Fibroblast of skin of left quadriceps (primary cell): ENCODE measurements around the gene IFT74.
A peak's percentile ranks its signal among the peaks of the same experiment; 100 is the strongest.

Source experiments
- DNase-seq, 2 experiments: peaks; one replicate each; pipeline ENCODE4 v3.0.0-alpha.2; 2013; ENCODE audit warnings: low read depth in 2 of 2

The IFT74 gene

GRCh38 chr9:26955921-26956859, at the start of gene IFT74:
IFT74 (plus strand) TSS chr9:26956412; CDS start chr9:26961968, 5,556 bp downstream.
- DNase-seq: peak; percentile 97

GRCh38 chr9:26913138-26913668, 43.0 kb upstream of the IFT74 start:
- no peak for DNase-seq

- DNase-seq: no peak
Measured at GRCh38 chr9:26919698-26920097, 36.5 kb upstream of the IFT74 start.

GRCh38 chr9:26925609-26926008, 30.6 kb upstream of the IFT74 start:
- DNase-seq: no peak

GRCh38 chr9:26928902-26929495, 27.2 kb upstream of the IFT74 start:
- no peak for DNase-seq

GRCh38 chr9:26935847-26936246, 20.4 kb upstream of the IFT74 start:
- no peak for DNase-seq

GRCh38 chr9:26937816-26938371, 18.3 kb upstream of the IFT74 start:
- no peak for DNase-seq

- DNase-seq: no peak
Measured at GRCh38 chr9:26939955-26940711, 16.1 kb upstream of the IFT74 start.

- DNase-seq: no peak
Measured at GRCh38 chr9:26940779-26941178, 15.4 kb upstream of the IFT74 start.

GRCh38 chr9:26945591-26945990, 10.6 kb upstream of the IFT74 start:
- no peak for DNase-seq

- peak; percentile 66 to 74 for DNase-seq
Measured at GRCh38 chr9:26946753-26947727, 9.2 kb upstream of the IFT74 start, which contains the start of gene PLAA. PLAA (minus strand) TSS chr9:26947242; CDS start chr9:26947045, 197 bp downstream.

- DNase-seq: no peak
Measured at GRCh38 chr9:26947736-26948135, 8.5 kb upstream of the IFT74 start.

GRCh38 chr9:26949637-26950069, 6.6 kb upstream of the IFT74 start:
- DNase-seq: no peak

- DNase-seq: no peak
Measured at GRCh38 chr9:26950521-26950920, 5.7 kb upstream of the IFT74 start.

- DNase-seq: no peak
Measured at GRCh38 chr9:26951794-26952193, 4.4 kb upstream of the IFT74 start.

- no peak for DNase-seq
Measured at GRCh38 chr9:26954050-26954508, 2.1 kb upstream of the IFT74 start.

- DNase-seq: no peak
Measured at GRCh38 chr9:26955222-26955903, 849 bp upstream of the IFT74 start.

GRCh38 chr9:26956860-26957233, 635 bp downstream of the IFT74 start:
- DNase-seq: no peak

GRCh38 chr9:26971721-26972120, 15.5 kb downstream of the IFT74 start:
- no peak for DNase-seq

GRCh38 chr9:26973989-26974388, 17.8 kb downstream of the IFT74 start:
- DNase-seq: no peak
